Mesenchymal stem cell (in vitro differentiated cells and primary cell): ENCODE data around the gene ADK.
"Not testable (repeated sequence)": the region's sequence is repeated elsewhere in the genome, so short reads cannot be mapped to it uniquely, and the experiment has no call there.

Experiments
- DNase-seq: peaks from one replicate; pipeline ENCODE4 v3.0.0-alpha.2; 2013
- H2AFZ ChIP-seq: one replicate; pipeline ENCODE4 v1.6.1; 2013; ENCODE audit warnings: low read depth, mild to moderate bottlenecking, control low read depth, inconsistent platforms, low read length, moderate library complexity
- H2AK5ac ChIP-seq: 2 replicates; pipeline ENCODE4 v1.6.1; 2013; ENCODE audit warnings: low read length, moderate library complexity, mild to moderate bottlenecking, inconsistent platforms; ENCODE audit not compliant: severe bottlenecking
- H2BK120ac ChIP-seq: one replicate; pipeline ENCODE4 v1.6.1; 2013; ENCODE audit warnings: low read depth, mild to moderate bottlenecking, inconsistent platforms, low read length, moderate library complexity
- H2BK12ac ChIP-seq, 2 experiments: one replicate each; pipeline ENCODE4 v1.6.1; 2013; ENCODE audit warnings: inconsistent platforms in 2 of 2, low read length in 2 of 2, mild to moderate bottlenecking in 2 of 2, moderate library complexity in 2 of 2, control low read depth in 1 of 2
- H2BK15ac ChIP-seq: one replicate; pipeline ENCODE4 v1.6.1; 2013; ENCODE audit warnings: mild to moderate bottlenecking, low read depth, inconsistent platforms; ENCODE audit not compliant: poor library complexity, severe bottlenecking
- H2BK5ac ChIP-seq: 2 replicates; pipeline ENCODE4 v1.6.1; 2013; ENCODE audit warnings: low read depth, mild to moderate bottlenecking, low read length, control low read depth, inconsistent platforms; ENCODE audit not compliant: poor library complexity, severe bottlenecking
- H3K14ac ChIP-seq, 2 experiments: one replicate each; pipeline ENCODE4 v1.6.1; 2013; ENCODE audit warnings: inconsistent platforms in 2 of 2, low read length in 2 of 2, control low read depth in 1 of 2, mild to moderate bottlenecking in 1 of 2, moderate library complexity in 1 of 2
- H3K18ac ChIP-seq, 2 experiments: one replicate each; pipeline ENCODE4 v1.6.1; 2013; ENCODE audit warnings: inconsistent platforms in 2 of 2, low read length in 2 of 2, control low read depth in 1 of 2, low read depth in 1 of 2, mild to moderate bottlenecking in 1 of 2
- H3K23ac ChIP-seq, 2 experiments: one replicate each; pipeline ENCODE4 v1.6.1; 2013; ENCODE audit warnings: inconsistent platforms in 2 of 2, low read length in 2 of 2, mild to moderate bottlenecking in 2 of 2, moderate library complexity in 2 of 2, control low read depth in 1 of 2
- H3K27ac ChIP-seq: 2 replicates; pipeline ENCODE4 v1.5.1; 2013; ENCODE audit warnings: mild to moderate bottlenecking, moderate library complexity, low read length, control low read depth, inconsistent platforms; ENCODE audit not compliant: poor library complexity, severe bottlenecking
- H3K27me3 ChIP-seq, 2 experiments: 2 replicates each; pipeline versions ENCODE4 v1.6.1 to v1.7.0; 2013; ENCODE audit warnings: low read length in 2 of 2, mild to moderate bottlenecking in 2 of 2, moderate library complexity in 2 of 2, control low read depth in 1 of 2, inconsistent platforms in 1 of 2; ENCODE audit not compliant: control insufficient read depth in 1 of 2, insufficient read depth in 1 of 2
- H3K36me3 ChIP-seq, 2 experiments: 2 replicates each; pipeline versions ENCODE4 v1.6.1 to v1.7.0; 2013; ENCODE audit warnings: low read length in 2 of 2, control low read depth in 1 of 2, inconsistent platforms in 1 of 2, low read depth in 1 of 2, mild to moderate bottlenecking in 1 of 2; ENCODE audit not compliant: insufficient read depth in 2 of 2, control insufficient read depth in 1 of 2
- H3K4ac ChIP-seq, 2 experiments: one replicate each; pipeline ENCODE4 v1.6.1; 2013; ENCODE audit warnings: inconsistent platforms in 2 of 2, low read length in 2 of 2, mild to moderate bottlenecking in 2 of 2, moderate library complexity in 2 of 2, control low read depth in 1 of 2, low read depth in 1 of 2
- H3K4me1 ChIP-seq: 2 replicates; pipeline ENCODE4 v1.6.1; 2013; ENCODE audit warnings: low read depth, low read length, control low read depth; ENCODE audit not compliant: control insufficient read depth, insufficient read depth
- H3K4me2 ChIP-seq: 2 replicates; pipeline ENCODE4 v1.6.1; 2013; ENCODE audit warnings: low read length, mild to moderate bottlenecking, inconsistent platforms; ENCODE audit not compliant: poor library complexity, severe bottlenecking
- H3K4me3 ChIP-seq, 2 experiments: 2 replicates each; pipeline versions ENCODE4 v1.5.1 to v1.7.0; 2013; ENCODE audit warnings: low read length in 2 of 2, mild to moderate bottlenecking in 2 of 2, control low read depth in 1 of 2, low read depth in 1 of 2; ENCODE audit not compliant: insufficient read depth in 1 of 2
- H3K79me1 ChIP-seq: replicated peaks from 2 replicates; pipeline ENCODE4 v1.6.1; 2013; ENCODE audit warnings: mild to moderate bottlenecking, control low read depth, low read length, inconsistent platforms; ENCODE audit not compliant: poor library complexity, severe bottlenecking
- H3K9ac ChIP-seq: 2 replicates; pipeline ENCODE4 v1.7.0; 2013; ENCODE audit warnings: mild to moderate bottlenecking, low read length, moderate library complexity
- H3K9me3 ChIP-seq: 2 replicates; pipeline ENCODE4 v1.7.0; 2013; ENCODE audit warnings: mild to moderate bottlenecking, low read length; ENCODE audit not compliant: control insufficient read depth
- H4K8ac ChIP-seq: one replicate; pipeline ENCODE4 v1.6.1; 2013; ENCODE audit warnings: inconsistent platforms, mild to moderate bottlenecking, low read length, moderate library complexity
- H4K91ac ChIP-seq: one replicate; pipeline ENCODE4 v1.6.1; 2013; ENCODE audit warnings: mild to moderate bottlenecking, low read length, inconsistent platforms
- WGBS: methylation state at CpG from one replicate; pipeline ENCODE4 v1.1.7; 2013; ENCODE audit warnings: mixed read lengths; 5-methylcytosine and 5-hydroxymethylcytosine counted together

ADK gene

GRCh38 chr10:74575191-74575720, 424.2 kb downstream of the ADK start:
- H4K91ac ChIP-seq, result no peak overlapping the region
- H3K23ac ChIP-seq, result no peak overlapping the region
- H3K14ac ChIP-seq, result no peak overlapping the region
- no peaks in the 10 kb centered on the region for H3K4me1 ChIP-seq
- no peak overlapping the region for H2BK12ac ChIP-seq
- no peaks in the 10 kb centered on the region for H3K9me3 ChIP-seq
- H3K4me2 ChIP-seq, result no peak overlapping the region
- no peaks in the 10 kb centered on the region for H3K27me3 ChIP-seq
- no peak overlapping the region for H4K8ac ChIP-seq
- no peaks in the 10 kb centered on the region for H3K79me1 ChIP-seq
- no peak overlapping the region for H2BK120ac ChIP-seq
- H3K4ac ChIP-seq, result no peak overlapping the region
- DNase-seq, result no peak
- H3K4me3 ChIP-seq, result no peak overlapping the region
- 93% methylated on average over 3 of the region's 3 CpGs for WGBS
- no peaks in the 10 kb centered on the region for H3K36me3 ChIP-seq
- H2AFZ ChIP-seq, result no peak overlapping the region
- H3K18ac ChIP-seq, result no peak overlapping the region
- H3K9ac ChIP-seq, result no peak overlapping the region
- no peak overlapping the region for H2BK5ac ChIP-seq
- no peak overlapping the region for H2AK5ac ChIP-seq
- H3K27ac ChIP-seq, result no peak overlapping the region
- H2BK15ac ChIP-seq, result no peak overlapping the region

DNA sequence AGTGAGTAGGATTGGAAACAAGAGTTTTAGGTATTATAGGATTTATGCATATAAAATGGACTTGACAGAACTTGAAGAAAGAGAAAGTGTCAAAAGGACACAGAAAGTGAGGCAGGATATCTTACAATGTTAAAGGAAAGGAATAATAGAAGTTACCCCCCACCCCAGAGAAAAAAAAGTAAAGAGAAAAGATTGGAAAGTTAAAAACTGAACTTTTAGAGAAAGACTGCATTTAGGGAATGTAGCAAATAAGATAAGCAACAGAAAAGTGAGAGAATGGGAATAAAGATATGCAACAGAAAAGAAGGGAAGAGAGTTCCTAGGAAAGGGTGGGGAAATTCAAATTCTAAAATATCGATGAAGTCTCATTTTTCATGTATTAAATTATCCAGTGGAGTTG, 424.9 kb downstream of the ADK start:
- Histone ChIP-seq H4K8ac (no peak overlapping the region), H2AFZ (no peak overlapping the region), H3K4me2 (no peak overlapping the region), H4K91ac (no peak overlapping the region), H3K14ac (no peak overlapping the region), H2AK5ac (no peak overlapping the region), H3K9ac (no peak overlapping the region), H2BK15ac (no peak overlapping the region), H3K18ac (no peak overlapping the region), H3K27ac (no peak overlapping the region), H2BK120ac (no peak overlapping the region), H3K4ac (no peak overlapping the region), H2BK5ac (no peak overlapping the region), H3K36me3 (no peaks in the 10 kb centered on the region), H2BK12ac (no peak overlapping the region), H3K4me3 (no peak overlapping the region), H3K23ac (no peak overlapping the region), H3K9me3 (no peaks in the 10 kb centered on the region), H3K79me1 (no peaks in the 10 kb centered on the region), H3K4me1 (no peaks in the 10 kb centered on the region), H3K27me3 (no peaks in the 10 kb centered on the region)
- WGBS, result 100% methylated on average over 1 of the region's 1 CpG
- DNase-seq, result no peak

GRCh38 chr10:74576586-74576985, 425.6 kb downstream of the ADK start:
- no peak overlapping the region for H4K8ac ChIP-seq
- H3K4me1 ChIP-seq, result no peaks in the 10 kb centered on the region
- no peak overlapping the region for H3K4ac ChIP-seq
- no peak for DNase-seq
- no peak overlapping the region for H3K23ac ChIP-seq
- H2BK12ac ChIP-seq, result no peak overlapping the region
- no peak overlapping the region for H2AFZ ChIP-seq
- H2AK5ac ChIP-seq, result no peak overlapping the region
- H3K79me1 ChIP-seq, result no peaks in the 10 kb centered on the region
- 97% methylated on average over 3 of the region's 3 CpGs for WGBS
- H3K27ac ChIP-seq, result no peak overlapping the region
- H4K91ac ChIP-seq, result no peak overlapping the region
- H3K4me3 ChIP-seq, result no peak overlapping the region
- H2BK5ac ChIP-seq, result no peak overlapping the region
- H3K9ac ChIP-seq, result no peak overlapping the region
- H3K4me2 ChIP-seq, result no peak overlapping the region
- H3K14ac ChIP-seq, result no peak overlapping the region
- no peak overlapping the region for H3K18ac ChIP-seq
- H2BK120ac ChIP-seq, result no peak overlapping the region
- H3K27me3 ChIP-seq, result no peaks in the 10 kb centered on the region
- H3K36me3 ChIP-seq, result no peaks in the 10 kb centered on the region
- no peaks in the 10 kb centered on the region for H3K9me3 ChIP-seq
- H2BK15ac ChIP-seq, result no peak overlapping the region

- 100% methylated on average over 2 of the region's 2 CpGs for WGBS
- H3K27me3 ChIP-seq, H2BK15ac ChIP-seq, H3K27ac ChIP-seq, H4K8ac ChIP-seq, H3K9ac ChIP-seq, DNase-seq, H3K4me1 ChIP-seq, H4K91ac ChIP-seq, H3K4ac ChIP-seq, H2BK120ac ChIP-seq, H2BK12ac ChIP-seq, H3K4me3 ChIP-seq, H3K23ac ChIP-seq, H2AK5ac ChIP-seq, H2AFZ ChIP-seq, H3K4me2 ChIP-seq, H3K9me3 ChIP-seq, H2BK5ac ChIP-seq, H3K79me1 ChIP-seq, H3K36me3 ChIP-seq, H3K14ac ChIP-seq, H3K18ac ChIP-seq: not testable (repeated sequence)
These were observed 429.4 kb downstream of the ADK start for GRCh38 chr10:74580438-74580837.
